GM19463 (cell line): Measurements from ENCODE around the gene ALK.

Experiments used
- ATAC-seq: cut with Tn5 transposase; IDR thresholded peaks from one replicate; pipeline ENCODE4 v1.9.1; 2021; ENCODE audit warnings: mild to moderate bottlenecking, moderate library complexity; ENCODE audit not compliant: unreplicated experiment

ALK gene

DNA sequence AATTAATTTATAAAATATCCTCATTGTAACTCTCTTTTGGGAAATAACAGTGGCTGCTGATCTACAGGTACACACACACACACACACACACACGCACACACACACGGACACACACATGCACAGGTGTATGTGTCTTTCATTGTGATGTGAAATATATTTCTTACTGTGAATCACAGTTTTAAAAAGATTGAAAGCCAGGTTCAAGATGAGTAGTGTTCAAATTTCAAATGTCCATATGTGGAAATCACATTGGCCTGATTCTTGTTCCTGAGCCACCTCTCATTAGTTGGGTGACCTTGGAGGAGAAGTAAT is 372.4 kb downstream of the ALK start:
- no peak for ATAC-seq

DNA sequence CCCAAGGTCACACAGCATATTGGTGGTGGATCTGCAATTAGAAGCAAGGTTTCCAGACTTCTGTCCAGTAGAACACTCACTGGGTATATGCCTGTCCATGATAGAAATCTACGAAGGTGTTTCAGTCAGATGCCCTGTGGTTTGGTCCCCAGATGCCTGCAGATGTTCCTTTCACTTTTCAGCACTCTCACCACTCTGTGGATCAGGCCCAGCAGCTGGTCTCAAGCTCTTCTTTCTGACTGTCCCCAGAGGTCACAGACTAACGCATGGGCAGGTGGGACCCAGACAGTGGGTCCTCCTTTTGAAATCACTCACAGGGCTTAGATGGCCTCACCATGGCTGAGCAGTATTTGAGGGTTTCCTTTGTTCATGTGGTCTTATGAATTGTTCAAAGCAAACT is 376.5 kb downstream of the ALK start:
- ATAC-seq: no peak

DNA sequence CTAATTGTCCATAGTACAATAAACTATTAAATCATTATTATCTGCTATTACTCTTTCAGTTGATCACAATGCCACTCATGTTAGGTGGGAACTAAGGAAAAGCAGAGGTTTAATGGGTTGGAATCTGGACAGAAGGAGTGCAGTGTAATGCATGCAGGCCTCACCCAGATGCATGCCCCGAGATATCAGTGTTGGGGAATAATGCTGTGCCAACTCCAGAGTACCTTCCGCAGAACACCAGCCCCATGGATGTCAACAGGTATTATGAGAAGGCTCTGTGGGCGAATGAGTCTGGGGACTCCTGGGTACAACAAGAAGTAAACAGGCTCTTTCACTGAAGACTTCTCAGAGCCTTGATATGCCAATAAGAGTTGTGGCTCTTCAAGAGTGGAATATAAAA is 377.4 kb downstream of the ALK start:
- no peak for ATAC-seq

DNA sequence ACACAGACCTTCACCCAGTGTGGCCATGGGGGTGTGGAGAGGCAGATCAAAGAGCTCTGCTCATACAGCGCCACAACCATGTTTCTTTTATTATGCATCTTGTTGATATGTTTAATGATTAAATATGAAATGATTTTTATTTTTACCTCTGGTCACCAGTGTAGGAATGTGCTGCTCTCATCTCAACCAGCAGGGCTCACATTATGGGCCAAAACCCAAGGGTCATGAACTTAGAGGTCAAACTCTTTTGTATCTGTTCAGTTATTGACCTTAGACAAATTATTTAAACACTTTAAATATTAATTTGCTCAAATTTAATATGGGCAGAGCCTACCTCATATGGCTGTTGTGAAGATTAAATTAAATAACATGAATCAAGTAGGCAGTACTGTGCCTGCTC is 386.2 kb downstream of the ALK start:
- no peak for ATAC-seq

DNA sequence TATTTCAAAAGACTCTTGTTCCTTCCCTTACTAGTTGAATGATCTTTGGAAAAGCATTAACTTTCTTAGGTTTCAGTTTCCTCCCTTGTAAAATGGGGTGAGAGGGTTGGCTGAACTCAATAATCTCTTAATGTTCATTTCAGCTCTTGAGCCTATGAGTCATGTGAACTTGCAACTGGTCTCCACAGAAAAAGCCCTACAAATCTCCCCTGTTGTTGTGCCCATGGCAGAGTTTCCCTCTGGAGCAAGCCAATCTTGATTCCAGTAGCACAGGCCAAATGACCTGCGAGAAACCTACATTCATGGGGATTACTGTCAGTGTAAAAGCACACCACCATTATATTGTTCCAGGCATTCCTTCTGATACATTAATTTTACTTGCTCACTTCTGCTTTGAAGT is 388.9 kb downstream of the ALK start:
- no peak for ATAC-seq

DNA sequence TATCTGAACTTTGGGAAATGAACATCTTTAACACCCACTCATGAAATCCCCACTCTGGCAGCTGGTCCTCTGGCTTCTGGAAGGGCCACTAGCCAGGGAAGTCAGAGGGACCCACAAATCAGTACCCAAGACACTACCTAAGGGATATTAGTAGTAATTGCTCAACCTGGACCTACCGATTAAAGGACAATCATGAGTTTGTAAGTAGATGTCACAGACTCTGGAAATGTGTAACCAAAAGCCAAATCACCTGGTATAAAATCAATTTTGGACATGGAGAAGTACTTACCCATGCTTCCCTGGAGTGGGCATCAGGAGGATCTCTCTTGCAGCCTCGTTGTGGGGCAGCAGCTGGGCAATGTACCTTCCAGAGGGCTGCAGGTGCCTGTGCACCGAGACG is 389.8 kb downstream of the ALK start:
- no peak for ATAC-seq

DNA sequence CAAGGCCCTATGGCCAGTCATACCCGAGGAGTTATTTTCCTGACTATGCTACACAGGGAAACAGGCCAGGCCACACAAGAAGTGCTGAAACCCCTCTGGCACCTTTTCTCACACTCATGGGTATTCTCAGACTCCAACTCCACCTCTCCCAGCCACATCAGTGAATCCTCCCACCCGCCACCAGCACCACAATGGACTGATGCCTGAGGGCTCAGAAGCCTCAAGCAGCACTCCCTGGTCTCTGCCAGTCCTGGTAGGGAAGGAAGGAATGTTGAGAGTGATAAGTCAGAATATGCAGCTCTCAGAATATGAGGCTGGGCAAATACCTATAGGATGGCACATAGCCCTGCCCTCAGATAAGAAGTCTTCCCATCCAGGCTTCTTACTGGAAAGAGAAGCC is 391.1 kb downstream of the ALK start:
- ATAC-seq: no peak

DNA sequence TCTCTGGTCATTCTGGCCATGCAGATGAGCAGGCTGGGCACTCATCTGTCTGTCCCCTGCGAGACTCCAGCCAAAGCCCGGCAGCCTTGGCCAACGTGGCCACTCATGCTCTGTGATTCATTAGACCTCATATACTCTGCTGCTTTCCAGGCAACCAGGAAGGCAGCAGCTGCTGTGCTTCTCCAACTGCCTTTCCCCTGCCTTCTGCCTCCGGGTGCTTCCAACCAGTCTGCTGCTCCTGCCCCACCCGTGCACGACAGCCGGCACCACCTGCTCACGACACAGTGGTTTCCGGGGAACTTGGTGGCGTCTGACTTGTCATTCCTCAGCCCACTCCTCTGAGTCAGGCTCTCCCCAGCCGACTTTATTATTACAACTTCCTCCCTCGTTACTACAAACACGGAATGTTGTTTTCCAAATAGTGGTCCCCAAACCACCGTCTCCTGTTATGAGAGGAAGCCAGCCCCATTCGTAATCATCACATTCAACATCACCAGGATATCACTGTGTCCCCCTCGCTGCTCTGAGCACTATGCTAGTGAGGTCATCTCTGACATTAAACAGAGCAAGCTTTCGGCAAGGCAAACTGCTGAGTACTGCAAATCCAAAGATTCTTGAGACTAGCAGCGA is 392.4 kb downstream of the ALK start:
- ATAC-seq: no peak

DNA sequence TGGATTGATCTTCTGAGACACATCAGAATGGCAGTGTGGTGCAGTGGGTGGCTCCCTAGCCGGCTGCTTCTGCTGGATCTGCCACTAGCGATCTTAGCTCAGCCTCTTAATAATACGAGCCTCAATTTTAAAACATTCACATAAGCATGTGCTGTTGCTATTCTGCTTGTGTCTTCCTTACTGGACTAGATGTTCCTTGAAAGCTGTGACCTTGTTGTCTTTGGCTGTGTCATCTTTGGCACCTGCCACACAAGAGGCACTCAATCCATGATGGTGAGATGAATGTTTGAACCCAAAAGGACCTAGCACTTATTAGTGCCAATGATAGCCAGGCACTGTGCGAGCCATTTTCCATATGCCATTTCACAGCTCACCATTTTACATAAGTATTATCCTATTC is 393.0 kb downstream of the ALK start:
- no peak for ATAC-seq

DNA sequence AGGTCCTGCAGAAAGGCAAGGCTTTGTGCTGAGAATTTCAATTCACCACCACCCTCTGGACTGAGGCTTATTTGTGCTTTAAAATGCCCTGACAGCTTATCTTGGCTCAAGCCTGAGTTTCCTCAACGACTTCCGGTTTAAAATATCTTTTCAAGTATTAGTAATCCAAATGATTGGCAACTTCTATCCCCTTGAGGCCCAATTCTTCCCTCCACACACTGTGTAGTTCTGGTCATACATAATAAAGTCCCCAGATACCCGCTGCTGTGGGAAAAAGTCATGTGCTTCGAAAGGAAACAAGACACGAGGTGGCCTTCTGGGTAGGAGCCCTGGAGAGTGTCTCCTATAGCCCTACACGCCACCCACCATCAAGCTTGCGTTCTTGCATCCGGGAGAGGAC is 393.4 kb downstream of the ALK start:
- no peak for ATAC-seq

DNA sequence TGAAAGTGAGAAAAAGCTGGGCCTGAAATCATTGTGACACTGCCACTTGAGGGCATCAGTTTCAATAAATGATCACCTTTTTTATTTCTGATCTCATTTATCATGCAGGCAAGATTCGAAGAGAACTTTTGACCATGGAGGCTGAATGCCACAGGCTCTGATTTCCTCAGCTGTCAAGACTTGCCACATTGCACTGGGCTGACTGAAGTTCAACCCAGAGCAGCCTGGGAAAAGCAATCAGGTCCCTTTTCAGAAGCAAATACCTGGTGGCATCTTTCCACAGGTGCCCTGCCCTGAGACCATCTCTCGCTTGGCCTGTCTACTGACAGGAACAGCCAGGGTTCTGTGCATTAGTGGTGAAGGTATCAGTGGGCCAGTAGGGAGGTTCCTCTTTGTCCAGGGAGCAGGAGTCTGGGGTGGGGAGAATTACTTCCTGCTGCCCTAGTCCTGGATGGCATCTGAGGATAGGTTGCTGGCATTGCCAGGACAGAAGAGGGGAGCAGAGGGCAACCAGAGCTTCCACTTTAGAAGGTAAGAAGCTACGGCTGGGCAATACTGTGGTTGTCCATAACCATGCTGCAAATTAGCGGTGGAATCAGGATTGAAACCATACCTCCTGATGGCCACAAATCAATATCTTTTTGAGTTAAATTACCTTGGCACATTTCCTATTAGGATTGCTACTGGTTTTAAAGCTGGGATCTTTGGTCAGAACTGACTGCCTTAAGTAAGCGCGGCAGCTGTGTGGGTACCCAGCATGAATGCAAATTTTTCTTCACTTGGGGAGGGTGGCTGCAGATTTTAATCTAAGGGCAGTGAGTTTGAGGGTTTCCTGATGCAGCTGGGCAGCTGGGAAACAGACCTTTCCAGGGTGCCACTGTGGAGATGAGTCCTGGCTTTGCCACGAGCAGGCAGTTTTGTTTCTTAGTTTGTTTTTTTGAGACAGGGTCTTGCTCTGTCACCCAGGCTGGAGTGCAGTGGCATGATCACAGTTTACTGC is 394.5 kb downstream of the ALK start:
- ATAC-seq: no peak

DNA sequence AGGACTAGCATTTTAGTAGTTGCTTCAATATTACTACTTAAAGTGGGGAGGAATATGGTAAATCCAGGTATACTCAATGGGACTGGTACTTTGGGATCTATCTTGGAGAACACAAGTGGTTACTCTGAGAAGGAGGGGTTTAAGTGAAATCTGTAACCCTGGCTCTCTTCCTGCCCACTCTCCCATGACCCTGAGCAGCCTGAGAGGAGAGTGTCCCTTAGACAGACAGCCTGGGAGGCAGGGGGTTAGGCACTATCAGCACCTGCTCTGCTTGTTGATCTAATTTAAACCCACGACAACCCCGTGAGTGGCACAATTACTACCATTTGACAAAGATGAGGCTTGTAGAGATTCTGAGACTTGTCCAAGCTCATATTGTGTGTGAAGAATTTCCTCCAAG is 395.5 kb downstream of the ALK start:
- no peak for ATAC-seq

DNA sequence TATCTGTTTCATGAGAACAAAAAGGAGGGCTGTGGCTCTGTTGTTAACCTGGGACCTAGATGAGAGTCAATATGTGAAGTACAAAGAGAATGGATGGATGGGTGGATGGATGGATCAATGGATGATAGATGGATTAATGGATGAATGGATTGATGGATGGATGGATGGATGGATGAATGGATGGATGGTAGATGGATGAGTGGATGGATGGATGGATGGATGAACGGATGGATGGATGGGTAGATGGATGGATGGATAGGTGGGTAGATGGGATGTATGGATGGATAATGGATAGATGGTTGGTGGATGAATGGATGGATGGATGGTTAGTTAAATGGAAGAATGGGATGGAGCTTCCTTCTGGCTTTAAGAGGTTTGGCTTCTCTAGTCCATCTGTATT is 396.7 kb downstream of the ALK start:
- no peak for ATAC-seq

DNA sequence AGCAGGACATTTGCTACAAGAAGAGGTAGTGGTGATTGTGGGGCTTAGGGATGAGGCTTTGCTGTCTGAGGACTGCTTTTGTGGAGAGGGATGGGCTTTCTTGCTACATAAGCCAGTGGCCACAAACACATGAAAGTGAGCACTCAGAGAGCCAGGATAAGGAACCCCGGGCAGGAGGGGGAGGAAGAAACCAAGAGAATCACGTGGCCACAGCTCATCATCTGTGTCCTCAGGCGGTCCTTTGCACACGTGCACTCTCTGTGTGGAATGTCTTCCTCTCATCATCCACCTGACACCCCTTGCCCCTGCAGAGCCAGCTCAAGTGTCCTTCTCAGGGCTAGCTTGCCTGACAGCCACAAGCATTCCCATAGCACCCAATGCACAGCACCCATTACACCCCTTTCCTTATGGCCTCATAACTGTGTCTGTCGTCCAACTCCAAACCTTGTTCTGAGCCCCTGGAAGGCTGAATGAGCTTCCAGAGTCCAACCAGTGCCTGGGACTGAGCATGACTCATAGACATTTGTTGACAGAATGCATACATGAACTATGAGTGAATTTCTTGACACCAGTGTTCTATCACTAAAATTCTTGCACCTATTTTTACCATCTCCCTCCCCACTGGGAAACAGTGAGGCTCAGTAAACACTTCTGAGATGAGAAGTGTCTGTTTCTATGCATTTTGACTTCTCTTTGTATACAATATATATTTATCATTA is 398.3 kb downstream of the ALK start:
- ATAC-seq: no peak

DNA sequence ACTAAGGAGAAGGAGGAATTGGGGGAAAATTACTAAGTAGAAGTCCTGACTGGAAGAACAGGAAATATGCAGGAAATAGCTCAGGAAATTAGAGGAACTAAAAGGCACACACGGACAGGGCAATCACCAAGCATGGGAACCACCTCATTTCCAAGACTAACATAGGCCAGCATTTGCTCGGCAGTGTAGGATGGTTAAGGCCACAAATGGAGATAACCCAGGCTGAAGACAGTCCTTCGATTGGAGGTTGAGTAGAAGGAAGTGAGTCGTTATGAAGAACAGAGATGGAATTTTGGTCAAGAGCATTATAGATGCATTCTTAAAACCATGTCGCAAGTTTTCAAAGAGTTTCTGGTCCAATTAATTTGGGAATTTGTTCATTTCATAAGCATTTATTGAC is 401.4 kb downstream of the ALK start:
- ATAC-seq: no peak

DNA sequence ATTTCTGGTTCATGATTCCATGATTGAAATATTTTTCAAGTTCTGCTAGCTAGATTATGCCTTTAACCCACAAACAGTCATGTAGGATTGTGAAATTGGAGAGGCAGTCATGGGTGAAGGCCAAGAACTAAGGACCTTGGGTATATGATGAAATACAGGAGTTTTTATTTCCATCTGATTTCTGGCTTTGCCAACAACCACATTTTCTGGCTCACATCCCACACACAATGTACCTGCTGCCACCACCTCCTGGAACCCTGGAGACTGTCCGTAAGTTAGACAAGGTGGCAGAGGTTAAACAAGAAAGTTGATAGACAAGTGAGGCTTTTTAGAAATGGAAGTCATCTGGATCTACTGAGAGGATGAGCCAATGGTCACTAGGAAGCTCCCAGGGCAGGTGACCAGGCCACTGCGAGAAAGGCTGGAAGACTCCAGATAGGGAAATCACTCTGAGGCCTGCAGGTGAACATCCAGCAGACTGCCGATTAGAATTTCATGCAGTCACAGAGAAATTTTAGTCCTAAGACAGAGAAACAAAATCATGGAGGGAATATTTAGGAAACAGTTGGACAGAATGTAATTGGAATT is 402.0 kb downstream of the ALK start:
- ATAC-seq: no peak

DNA sequence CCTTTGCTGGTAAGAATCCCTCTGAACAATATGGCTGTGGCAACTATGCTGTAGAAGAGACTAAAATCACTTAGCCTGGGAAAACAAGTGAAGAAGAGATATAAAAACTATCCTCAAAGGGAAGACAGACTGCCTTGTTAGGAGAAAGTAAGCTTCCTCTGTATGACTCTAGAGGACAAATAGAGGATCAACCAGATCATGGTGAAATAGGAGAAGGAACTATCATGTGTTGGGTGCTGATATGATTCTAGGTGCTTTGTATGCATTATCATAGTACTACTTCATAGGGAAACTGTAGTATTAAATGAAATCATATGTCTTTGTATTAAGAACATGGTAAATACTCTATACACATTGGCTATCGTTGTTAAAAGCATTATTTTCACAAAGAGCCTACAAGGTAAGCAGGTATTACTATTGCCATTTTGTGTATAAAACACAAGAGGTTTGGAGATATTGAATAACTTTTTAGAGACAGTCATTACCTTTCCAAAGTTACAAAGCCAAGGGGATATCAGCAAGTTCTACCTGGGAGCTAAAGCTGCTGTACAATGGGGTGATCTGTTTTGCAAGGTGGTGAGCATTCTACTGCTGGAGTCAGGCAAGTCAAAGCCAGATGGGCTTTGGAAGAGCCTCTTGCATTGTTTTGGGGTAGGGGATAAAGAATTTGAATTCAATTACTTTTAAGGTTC is 402.6 kb downstream of the ALK start:
- no peak for ATAC-seq

DNA sequence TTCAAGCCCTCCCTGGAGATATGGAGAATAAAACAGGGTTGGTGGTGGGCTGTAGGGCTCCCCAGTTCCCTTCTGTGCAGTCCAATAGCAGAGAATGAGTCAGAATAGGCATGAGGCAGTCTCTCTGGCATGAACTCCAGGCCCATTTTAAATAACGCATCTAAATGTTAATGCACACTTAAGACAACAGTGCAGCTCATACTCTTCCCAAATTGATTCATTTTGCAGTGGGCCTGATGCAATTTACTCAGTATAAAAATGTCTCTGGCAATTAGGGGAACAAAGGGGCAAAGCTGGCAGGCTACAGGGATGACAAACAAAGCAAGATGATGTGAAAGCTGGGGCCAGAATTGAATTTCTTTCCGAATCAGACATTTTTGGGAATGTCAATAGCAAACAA is 403.4 kb downstream of the ALK start:
- no peak for ATAC-seq

DNA sequence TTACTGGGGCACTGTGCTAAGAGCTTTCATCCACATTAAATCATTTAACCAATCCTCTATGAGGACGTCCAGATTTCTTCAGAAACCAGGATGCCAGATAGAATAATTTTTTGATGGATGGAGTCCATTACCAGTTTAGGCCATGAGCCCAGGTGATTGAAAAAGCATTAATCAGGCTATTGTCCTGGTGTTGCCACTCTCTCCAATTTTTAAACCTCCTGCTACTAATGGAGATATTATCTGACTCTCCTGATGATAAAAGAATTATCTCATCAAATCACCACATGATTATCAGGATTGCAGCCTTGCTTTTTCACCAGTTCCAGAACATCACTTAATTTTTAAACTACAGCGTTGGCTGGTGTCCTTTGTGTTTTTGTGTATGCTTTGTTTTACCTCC is 404.0 kb downstream of the ALK start:
- ATAC-seq: no peak

DNA sequence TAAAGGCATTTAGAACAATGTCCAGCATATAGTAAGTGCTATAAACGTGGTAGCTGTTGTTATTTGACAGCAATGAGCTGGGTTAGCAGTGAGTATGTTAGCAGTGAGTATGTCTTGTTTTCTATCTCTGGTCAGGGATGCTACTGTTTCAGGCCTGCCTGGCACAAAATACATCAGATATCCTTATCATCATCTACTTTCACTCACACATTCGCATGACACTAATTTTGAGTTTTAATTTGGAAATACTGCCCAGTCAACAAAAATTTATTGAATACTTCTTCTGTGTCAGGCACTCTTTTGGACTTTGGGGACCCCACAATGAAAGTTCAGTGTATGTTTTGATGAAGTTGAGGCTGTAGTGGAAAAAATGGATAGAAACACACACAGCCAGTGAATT is 404.6 kb downstream of the ALK start:
- no peak for ATAC-seq

DNA sequence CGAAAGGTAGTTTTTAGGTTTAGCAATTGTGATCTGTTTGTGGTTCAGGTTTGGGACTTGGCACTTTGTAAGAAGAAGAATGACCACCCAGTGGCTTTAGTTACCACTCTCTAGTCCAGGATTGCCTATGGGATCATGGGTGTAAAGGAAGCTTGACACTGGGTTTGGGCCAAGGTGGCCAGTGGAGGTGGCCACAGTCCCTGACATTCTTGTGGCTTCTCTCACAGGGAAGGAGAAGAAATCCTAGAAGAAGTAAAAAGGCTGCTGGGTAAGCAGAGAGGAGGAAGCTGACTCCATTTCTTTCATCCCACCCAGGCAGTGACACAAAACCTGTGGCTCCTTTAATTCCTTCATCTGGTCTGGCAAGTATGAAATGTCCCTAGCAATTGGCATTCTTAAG is 411.5 kb downstream of the ALK start:
- no peak for ATAC-seq
